RKO (cell line): ENCODE measurements around the gene KLHL25.
A peak's percentile ranks its signal among the peaks of the same experiment; 100 is the strongest.
"Not testable (repeated sequence)": the region's sequence is repeated elsewhere in the genome, so short reads cannot be mapped to it uniquely, and the experiment has no call there.

Experiments used
- DNase-seq: peaks from one replicate; pipeline ENCODE4 v3.0.0-alpha.2; 2016; ENCODE audit warnings: low spot score

KLHL25 gene

GRCh38 chr15:85802617-85803016, 7.9 kb upstream of the KLHL25 start:
- not testable (repeated sequence) for DNase-seq

GRCh38 chr15:85800478-85801123, 5.9 kb upstream of the KLHL25 start:
- peak; percentile 70 for DNase-seq

- DNase-seq, result not testable (repeated sequence)
Measured at GRCh38 chr15:85796371-85796770, 1.6 kb upstream of the KLHL25 start.

- no peak for DNase-seq
Measured at GRCh38 chr15:85795337-85796305, 896 bp upstream of the KLHL25 start.

GRCh38 chr15:85793641-85794597, 806 bp downstream of the KLHL25 start:
- peak; percentile 40 for DNase-seq

- peak; percentile 63 for DNase-seq
Measured at GRCh38 chr15:85792912-85793590, 1.7 kb downstream of the KLHL25 start.

- no peak for DNase-seq
Measured at GRCh38 chr15:85792102-85792731, 2.5 kb downstream of the KLHL25 start.

- no peak for DNase-seq
Measured at GRCh38 chr15:85789496-85789875, 5.2 kb downstream of the KLHL25 start.

- no peak for DNase-seq
Measured at GRCh38 chr15:85788771-85789495, 5.8 kb downstream of the KLHL25 start.

- no peak for DNase-seq
Measured at GRCh38 chr15:85786781-85787114, 8.0 kb downstream of the KLHL25 start.

- DNase-seq, result peak; percentile 1
Measured at GRCh38 chr15:85785887-85786780, 8.6 kb downstream of the KLHL25 start.

GRCh38 chr15:85782064-85782463, 12.7 kb downstream of the KLHL25 start:
- no peak for DNase-seq

GRCh38 chr15:85781099-85781498, 13.6 kb downstream of the KLHL25 start:
- DNase-seq, result no peak

GRCh38 chr15:85780225-85780985, 14.3 kb downstream of the KLHL25 start:
- no peak for DNase-seq

- no peak for DNase-seq
Measured at GRCh38 chr15:85779249-85779648, 15.5 kb downstream of the KLHL25 start.

GRCh38 chr15:85778107-85778776, 16.5 kb downstream of the KLHL25 start:
- DNase-seq, result no peak

- DNase-seq, result no peak
Measured at GRCh38 chr15:85777250-85778106, 17.2 kb downstream of the KLHL25 start.
